ENCODE measurements around the gene MED13. TPM values are rescaled to one million over a fixed set of nuclear protein-coding genes. Genes with fewer than 3 reads are reported as not detected.

The MED13 gene
- total RNA-seq, 4 donors from 2014 or later, result 22.8 to 114 (median 86.3) TPM

DNA sequence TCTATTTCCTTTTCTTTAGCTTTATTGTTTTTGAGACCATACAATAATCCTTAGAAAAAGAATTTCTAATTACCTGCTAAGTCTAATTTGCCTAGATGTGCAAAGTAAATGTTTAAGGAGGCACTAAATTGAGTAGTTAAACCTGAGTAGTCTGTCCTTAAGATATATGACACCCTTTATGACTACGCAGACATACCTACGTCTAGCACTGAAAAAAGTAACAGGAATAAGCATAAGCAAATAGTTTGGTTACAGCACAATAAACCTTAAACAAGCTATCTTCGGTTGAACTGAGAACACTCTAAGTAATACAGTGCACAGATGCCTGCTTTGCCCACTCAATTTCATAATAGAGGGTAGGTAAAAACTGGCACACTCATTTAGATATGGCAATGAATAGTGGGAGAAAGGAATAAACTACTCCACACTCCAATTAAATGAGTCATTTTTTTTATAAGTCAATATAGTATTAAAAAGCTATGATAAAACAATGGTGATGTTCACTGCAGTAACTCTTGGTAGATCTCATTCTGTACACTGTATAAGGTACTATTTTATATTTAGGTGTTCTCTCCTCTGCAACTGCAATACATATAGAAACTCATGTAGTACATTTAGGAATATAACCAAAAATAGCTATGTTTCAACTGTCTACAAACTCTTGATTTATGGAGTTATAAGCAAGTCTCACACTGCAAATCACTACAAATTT lies 117.6 kb downstream of the MED13 start:
- intact Hi-C loops (cut with DNase I; ENCODE audit: low total_unique reads), result no loop called here
- no peaks in the 10 kb centered on the region for H3K27me3 ChIP-seq
- DNase-seq, result no peak

GRCh38 chr17:61946359-61946758 lies 118.7 kb downstream of the MED13 start:
- H3K4me1 ChIP-seq, result no peaks in the 10 kb centered on the region
- intact Hi-C loops (cut with DNase I; ENCODE audit: low total_unique reads), result no loop called here
- TF ChIP-seq POLR2A (IDR thresholded peaks at IDR 0.05), result no peak
- TF ChIP-seq, protein P1, sequence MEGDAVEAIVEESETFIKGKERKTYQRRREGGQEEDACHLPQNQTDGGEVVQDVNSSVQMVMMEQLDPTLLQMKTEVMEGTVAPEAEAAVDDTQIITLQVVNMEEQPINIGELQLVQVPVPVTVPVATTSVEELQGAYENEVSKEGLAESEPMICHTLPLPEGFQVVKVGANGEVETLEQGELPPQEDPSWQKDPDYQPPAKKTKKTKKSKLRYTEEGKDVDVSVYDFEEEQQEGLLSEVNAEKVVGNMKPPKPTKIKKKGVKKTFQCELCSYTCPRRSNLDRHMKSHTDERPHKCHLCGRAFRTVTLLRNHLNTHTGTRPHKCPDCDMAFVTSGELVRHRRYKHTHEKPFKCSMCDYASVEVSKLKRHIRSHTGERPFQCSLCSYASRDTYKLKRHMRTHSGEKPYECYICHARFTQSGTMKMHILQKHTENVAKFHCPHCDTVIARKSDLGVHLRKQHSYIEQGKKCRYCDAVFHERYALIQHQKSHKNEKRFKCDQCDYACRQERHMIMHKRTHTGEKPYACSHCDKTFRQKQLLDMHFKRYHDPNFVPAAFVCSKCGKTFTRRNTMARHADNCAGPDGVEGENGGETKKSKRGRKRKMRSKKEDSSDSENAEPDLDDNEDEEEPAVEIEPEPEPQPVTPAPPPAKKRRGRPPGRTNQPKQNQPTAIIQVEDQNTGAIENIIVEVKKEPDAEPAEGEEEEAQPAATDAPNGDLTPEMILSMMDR (IDR thresholded peaks at IDR 0.05), result no peak
- H3K27ac ChIP-seq, result no peak overlapping the region
- H3K9me3 ChIP-seq, result no peaks in the 10 kb centered on the region
- no peak for DNase-seq
- H3K4me3 ChIP-seq, result no peak overlapping the region
- H3K36me3 ChIP-seq, result no peaks in the 10 kb centered on the region
- H3K27me3 ChIP-seq, result no peaks in the 10 kb centered on the region

More for the DNA sequence above, 117.6 kb downstream of the MED13 start:
- no peaks in the 10 kb centered on the region for H3K4me1 ChIP-seq
- H3K4me3 ChIP-seq, result no peak overlapping the region
- no peaks in the 10 kb centered on the region for H3K36me3 ChIP-seq
- TF ChIP-seq, protein P1 (IDR thresholded peaks at IDR 0.05), result no peak
- no peak for TF ChIP-seq POLR2A (IDR thresholded peaks at IDR 0.05)
- H3K27ac ChIP-seq, result no peak overlapping the region
- H3K9me3 ChIP-seq, result no peaks in the 10 kb centered on the region

- intact Hi-C loops (cut with DNase I; ENCODE audit: low total_unique reads), result no loop called here
- DNase-seq, result no peak
- TF ChIP-seq POLR2A (IDR thresholded peaks at IDR 0.05), result no peak
- TF ChIP-seq, protein P1 (IDR thresholded peaks at IDR 0.05), result no peak
- H3K9me3 ChIP-seq, result no peaks in the 10 kb centered on the region
- no peaks in the 10 kb centered on the region for H3K27me3 ChIP-seq
- H3K27ac ChIP-seq, result no peak overlapping the region
- H3K36me3 ChIP-seq, result no peaks in the 10 kb centered on the region
- no peaks in the 10 kb centered on the region for H3K4me1 ChIP-seq
- H3K4me3 ChIP-seq, result no peak overlapping the region
These were observed 122.0 kb downstream of the MED13 start for GRCh38 chr17:61943117-61943516.

DNA sequence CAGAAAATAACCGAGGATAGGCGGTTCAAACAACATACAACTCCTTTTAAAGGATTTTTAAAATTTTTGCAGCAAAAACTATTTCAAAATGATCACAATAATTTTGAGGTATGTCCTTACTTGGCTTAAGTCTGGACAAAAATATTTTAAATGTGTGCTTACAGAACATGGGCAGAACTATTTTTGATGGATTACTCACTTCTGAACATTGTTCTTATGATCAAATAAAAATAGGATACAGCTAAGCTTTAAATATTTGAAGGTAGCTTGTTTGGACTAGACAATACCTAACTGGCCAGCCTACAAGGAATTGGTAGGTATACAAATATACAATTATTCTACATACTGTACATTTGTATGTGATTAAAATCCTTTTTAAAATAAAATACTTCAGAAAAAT lies 123.0 kb downstream of the MED13 start:
- no peak overlapping the region for H3K27ac ChIP-seq
- H3K36me3 ChIP-seq, result no peaks in the 10 kb centered on the region
- no peaks in the 10 kb centered on the region for H3K27me3 ChIP-seq
- H3K4me3 ChIP-seq, result no peak overlapping the region
- no peak for DNase-seq
- H3K9me3 ChIP-seq, result no peaks in the 10 kb centered on the region
- intact Hi-C loops (cut with DNase I; ENCODE audit: low total_unique reads), result no loop called here
- no peak for TF ChIP-seq POLR2A (IDR thresholded peaks at IDR 0.05)
- TF ChIP-seq, protein P1 (IDR thresholded peaks at IDR 0.05), result no peak
- H3K4me1 ChIP-seq, result no peaks in the 10 kb centered on the region

GRCh38 chr17:61928101-61928436 lies 137.0 kb downstream of the MED13 start:
- Histone ChIP-seq H3K9me3 (no peaks in the 10 kb centered on the region), H3K27ac (peak overlapping the region; percentile 86 to 90), H3K36me3 (no peaks in the 10 kb centered on the region), H3K27me3 (no peaks in the 10 kb centered on the region), H3K4me3 (peak overlapping the region; percentile 66 to 67), H3K4me1 (no peaks in the 10 kb centered on the region)
- no peak for TF ChIP-seq POLR2A (IDR thresholded peaks at IDR 0.05)
- TF ChIP-seq, protein P1 (IDR thresholded peaks at IDR 0.05), result no peak
- no peak for DNase-seq
- intact Hi-C loops (cut with DNase I; ENCODE audit: low total_unique reads), result no loop called here

Data from uterus (tissue), 4 donors.